ENCODE results near the gene SCYL3.

GRCh38 chr1:169873582-169874199, 20.0 kb downstream of the SCYL3 start:
- TF ChIP-seq EP300 (IDR thresholded peaks at IDR 0.05) (no peak), POLR2A (IDR thresholded peaks at IDR 0.05) (no peak)
